Neural cell (in vitro differentiated cells): Measurements from ENCODE around the gene GBP4. TPM values are rescaled to one million over a fixed set of nuclear protein-coding genes. Genes with fewer than 3 reads are reported as not detected.

ENCODE experiments used
- H2AFZ ChIP-seq: fragments of 200-600, 300-800 bp; sonication (generic), shearing (Covaris generic); 2 replicates; pipeline ENCODE4 v1.6.0; 2014; ENCODE audit warnings: low read depth, mild to moderate bottlenecking, antibody characterized with exemption, low read length, moderate library complexity
- H3F3A ChIP-seq: fragments of 200-600 bp; shearing (Covaris generic); 2 replicates; pipeline ENCODE4 v1.6.1; 2016; ENCODE audit warnings: mild to moderate bottlenecking, moderate library complexity, mixed read lengths, antibody characterized with exemption, low read length; ENCODE audit not compliant: insufficient read depth, poor library complexity, severe bottlenecking
- H3K27ac ChIP-seq: fragments of 200-600, 300-800 bp; sonication (generic), shearing (Covaris generic); 2 replicates; pipeline ENCODE4 v1.5.1; 2014; ENCODE audit warnings: mild to moderate bottlenecking, low read length, moderate library complexity
- H3K27me3 ChIP-seq: fragments of 300-800, 200-600 bp; sonication (generic), shearing (Covaris generic); 2 replicates; pipeline ENCODE4 v1.6.0; 2014; ENCODE audit warnings: mild to moderate bottlenecking, low read depth, low read length, moderate library complexity; ENCODE audit not compliant: insufficient read depth
- H3K36me3 ChIP-seq: fragments of 300-800, 200-600 bp; sonication (generic), shearing (Covaris generic); 2 replicates; pipeline ENCODE4 v1.5.1; 2014; ENCODE audit warnings: mild to moderate bottlenecking, antibody characterized with exemption, low read length, moderate library complexity; ENCODE audit not compliant: insufficient read depth
- H3K4me2 ChIP-seq: fragments of 300-800, 200-600 bp; sonication (generic), shearing (Covaris generic); 2 replicates; pipeline ENCODE4 v1.6.0; 2014; ENCODE audit warnings: mild to moderate bottlenecking, low read length
- H3K4me3 ChIP-seq: fragments of 300-800, 200-600 bp; sonication (generic), shearing (Covaris generic); 2 replicates; pipeline ENCODE4 v1.5.1; 2014; ENCODE audit warnings: mild to moderate bottlenecking, low read length, moderate library complexity
- H3K79me2 ChIP-seq: fragments of 200-600 bp; shearing (Covaris generic); replicated peaks from 2 replicates; pipeline ENCODE4 v1.6.0; 2014; ENCODE audit warnings: mild to moderate bottlenecking, low read length, moderate library complexity; ENCODE audit not compliant: insufficient read depth
- H3K9ac ChIP-seq: fragments of 300-800, 200-600 bp; sonication (generic), shearing (Covaris generic); 2 replicates; pipeline ENCODE4 v1.6.1; 2016; ENCODE audit warnings: mild to moderate bottlenecking, low read length, mixed read lengths
- H3K9me2 ChIP-seq: fragments of 200-600 bp; shearing (Covaris generic); 2 replicates; pipeline ENCODE4 v1.6.1; 2016; ENCODE audit warnings: mild to moderate bottlenecking, low read length, mixed read lengths; ENCODE audit not compliant: insufficient read depth
- H3K9me3 ChIP-seq: fragments of 200-600, 300-800 bp; sonication (generic), shearing (Covaris generic); 2 replicates; pipeline ENCODE4 v1.6.1; 2016; ENCODE audit warnings: mild to moderate bottlenecking, mixed run types, low read length, moderate library complexity, mixed read lengths
- H4K20me1 ChIP-seq: fragments of 200-600 bp; shearing (Covaris generic); 2 replicates; pipeline ENCODE4 v1.6.1; 2016; ENCODE audit warnings: mild to moderate bottlenecking, mixed run types; ENCODE audit not compliant: insufficient read depth
- CTCF ChIP-seq: fragments of 450-650 bp; IDR thresholded peaks from 2 replicates; pipeline ENCODE4 v1.5.1; 2014; ENCODE audit warnings: antibody characterized with exemption, mild to moderate bottlenecking, moderate library complexity; ENCODE audit not compliant: poor library complexity, severe bottlenecking
- EP300 ChIP-seq: fragments of 450-650 bp; conservative IDR thresholded peaks from 2 replicates; pipeline ENCODE4 v1.6.1; 2014; ENCODE audit warnings: antibody characterized with exemption, mild to moderate bottlenecking, moderate library complexity; ENCODE audit not compliant: poor library complexity, severe bottlenecking
- EZH2 ChIP-seq: fragments of 200-600, 300-800 bp; shearing (Covaris generic), sonication (generic); IDR thresholded peaks from 2 replicates; pipeline ENCODE4 v1.6.1; 2014; ENCODE audit warnings: antibody characterized with exemption, low read length, borderline replicate concordance, mild to moderate bottlenecking; ENCODE audit not compliant: insufficient read depth, poor library complexity, severe bottlenecking
- MXI1 ChIP-seq: fragments of 450-650 bp; conservative IDR thresholded peaks from 2 replicates; pipeline ENCODE4 v1.6.1; 2014; ENCODE audit warnings: antibody characterized with exemption, mild to moderate bottlenecking; ENCODE audit not compliant: poor library complexity, severe bottlenecking
- POLR2AphosphoS5 ChIP-seq: IDR thresholded peaks from 2 replicates; pipeline ENCODE4 v1.6.1; 2012
- RAD21 ChIP-seq: fragments of 450-650 bp; conservative IDR thresholded peaks from 2 replicates; pipeline ENCODE4 v1.6.1; 2014; ENCODE audit warnings: antibody characterized with exemption, mild to moderate bottlenecking, moderate library complexity
- REST ChIP-seq: IDR thresholded peaks from 2 replicates; pipeline ENCODE4 v1.6.1; 2012; ENCODE audit warnings: borderline replicate concordance
- SMC3 ChIP-seq: fragments of 450-650 bp; conservative IDR thresholded peaks from 2 replicates; pipeline ENCODE4 v1.6.1; 2014; ENCODE audit warnings: antibody characterized with exemption, mild to moderate bottlenecking, moderate library complexity; ENCODE audit not compliant: poor library complexity
- TAF1 ChIP-seq: IDR thresholded peaks from 2 replicates; pipeline ENCODE4 v1.6.1; 2012; ENCODE audit warnings: low read depth
- polyA plus RNA-seq: library from polyadenylated mRNA; depleted of rRNA; stranded (reverse); fragments of >200 nt; gene quantifications from 2 replicates; pipeline ENCODE4 v1.2.3, GENCODE V29; 2014

Gene GBP4
- polyA plus RNA-seq, 1 donor from 2014 or later, result not detected

- Histone ChIP-seq H3K4me2 (no peak overlapping the region), H3K9me3 (no peaks in the 10 kb centered on the region), H3K36me3 (no peaks in the 10 kb centered on the region), H3K4me3 (no peak overlapping the region), H3K27ac (no peak overlapping the region), H3K9me2 (no peaks in the 10 kb centered on the region), H4K20me1 (no peaks in the 10 kb centered on the region), H3K27me3 (no peaks in the 10 kb centered on the region), H2AFZ (no peak overlapping the region), H3K79me2 (no peaks in the 10 kb centered on the region), H3F3A (no peaks in the 10 kb centered on the region), H3K9ac (no peak overlapping the region)
- TF ChIP-seq POLR2AphosphoS5 (no peak), REST (no peak), EP300 (no peak), EZH2 (no peak), TAF1 (no peak), CTCF (no peak), RAD21 (no peak), MXI1 (no peak), SMC3 (no peak)
Measured at GRCh38 chr1:89149976-89150375, 48.8 kb downstream of the GBP4 start.

- no peaks in the 10 kb centered on the region for H3K79me2 ChIP-seq
- no peak overlapping the region for H3K4me3 ChIP-seq
- no peak overlapping the region for H3K27ac ChIP-seq
- H3K9me2 ChIP-seq, result no peaks in the 10 kb centered on the region
- H3K27me3 ChIP-seq, result no peaks in the 10 kb centered on the region
- H3K9me3 ChIP-seq, result no peaks in the 10 kb centered on the region
- H2AFZ ChIP-seq, result no peak overlapping the region
- TF ChIP-seq RAD21 (no peak), REST (no peak), TAF1 (no peak), EP300 (no peak), CTCF (no peak), SMC3 (no peak), MXI1 (no peak)
- no peaks in the 10 kb centered on the region for H4K20me1 ChIP-seq
- no peak overlapping the region for H3K4me2 ChIP-seq
- no peak overlapping the region for H3K9ac ChIP-seq
- no peaks in the 10 kb centered on the region for H3K36me3 ChIP-seq
- no peaks in the 10 kb centered on the region for H3F3A ChIP-seq
Measured at GRCh38 chr1:89149229-89149628, 49.5 kb downstream of the GBP4 start.
